HepG2 (cell line): ENCODE results near the gene SLC19A1. TPM values are rescaled to one million over a fixed set of nuclear protein-coding genes. Genes with fewer than 3 reads are reported as not detected.

Source experiments
- ATAC-seq: fragments of 200-7000 bp; cut with Tn5 transposase; 3 replicates; pipeline ENCODE4 v1.9.1; 2020; ENCODE audit warnings: mild to moderate bottlenecking, moderate library complexity
- BruUV-seq: library from RNA; stranded (reverse); fragments of 400-500 nt; replicated peaks from 2 replicates; lab custom pipeline; 2021; lab: Mats Ljungman, UMichigan
- CTCF ChIA-PET: fragments of 300-600 bp; formaldehyde crosslinking; extraction: SDS; loops from one replicate; lab custom pipeline; 2021; ENCODE audit warnings: low total read pairs, inconsistent platforms, low intra/inter-chr PET ratio; lab: Yijun Ruan, JAX
- POLR2A ChIA-PET: fragments of 350-600 bp; sonication (Branson Sonifier 250); formaldehyde crosslinking; loops from one replicate; lab custom pipeline; 2020; ENCODE audit warnings: antibody characterized with exemption, inconsistent platforms; lab: Yijun Ruan, JAX
- DNase-seq: peaks from one replicate; pipeline ENCODE4 v3.0.0-alpha.2; 2015; ENCODE audit warnings: low spot score
- FAIRE-seq: peaks from 3 replicates; lab custom pipeline; 2011; peaks lifted over from hg19 to GRCh38; lab: Jason Lieb, UNC
- H2AFZ ChIP-seq: one replicate; pipeline ENCODE4 v1.6.1; 2011; ENCODE audit warnings: low read length, inconsistent platforms
- H3K27ac ChIP-seq: fragments of 300-600 bp; 3 replicates; pipeline ENCODE4 v1.8.0; 2011; ENCODE audit warnings: mixed run types, mild to moderate bottlenecking, mixed read lengths, low read length, inconsistent platforms; ENCODE audit not compliant: insufficient read depth; ENCODE audit errors: extremely low read length
- H3K27me3 ChIP-seq, 2 experiments: fragments of 200-600 bp in 1 of 2; 2 replicates in 1 of 2; 3 replicates in 1 of 2; pipeline versions ENCODE4 v1.6.0 to v1.8.0; 2011; ENCODE audit warnings: low read length in 2 of 2, mild to moderate bottlenecking in 2 of 2, moderate library complexity in 2 of 2, inconsistent platforms in 1 of 2; ENCODE audit not compliant: insufficient read depth in 2 of 2, control insufficient read depth in 1 of 2
- H3K36me3 ChIP-seq, 2 experiments: fragments of 200-600 bp in 1 of 2; replicated peaks in 1 of 2; 2 replicates in 1 of 2; 3 replicates in 1 of 2; pipeline versions ENCODE4 v1.5.1 to v1.8.0; 2011; ENCODE audit warnings: low read length in 2 of 2, inconsistent platforms in 1 of 2; ENCODE audit not compliant: insufficient read depth in 2 of 2, control insufficient read depth in 1 of 2
- H3K4me1 ChIP-seq: 2 replicates; pipeline ENCODE4 v1.5.1; 2012; ENCODE audit warnings: low read length, inconsistent platforms; ENCODE audit not compliant: insufficient read depth
- H3K4me2 ChIP-seq: 2 replicates; pipeline ENCODE4 v1.6.0; 2011; ENCODE audit warnings: low read depth, low read length, inconsistent platforms
- H3K4me3 ChIP-seq, 3 experiments: fragments of 200-600 bp in 1 of 3; sonication (generic), shearing (Covaris generic) in 1 of 3; replicated peaks in 1 of 3; 2 replicates each; pipeline ENCODE4 v1.5.1; 2011 to 2016; ENCODE audit warnings: low read length in 3 of 3, inconsistent platforms in 2 of 3, low read depth in 2 of 3, mild to moderate bottlenecking in 2 of 3, control low read depth in 1 of 3, mixed read lengths in 1 of 3; ENCODE audit not compliant: insufficient read depth in 1 of 3
- H3K79me2 ChIP-seq: one replicate; pipeline ENCODE4 v1.6.1; 2011; ENCODE audit warnings: low read length, inconsistent platforms; ENCODE audit not compliant: insufficient read depth
- H3K9ac ChIP-seq: 2 replicates; pipeline ENCODE4 v1.6.0; 2011; ENCODE audit warnings: mild to moderate bottlenecking, low read depth, low read length, inconsistent platforms; ENCODE audit not compliant: insufficient read depth
- H3K9me3 ChIP-seq: 2 replicates; pipeline ENCODE4 v1.5.1; 2012; ENCODE audit warnings: mild to moderate bottlenecking, low read length
- H4K20me1 ChIP-seq: 2 replicates; pipeline ENCODE4 v1.6.0; 2011; ENCODE audit warnings: inconsistent platforms, mild to moderate bottlenecking, low read length, moderate library complexity; ENCODE audit not compliant: insufficient read depth
- CENPBD1 ChIP-seq: sonication (generic); formaldehyde crosslinking; IDR thresholded peaks from 2 replicates; pipeline ENCODE4 v1.8.0; 2022; ENCODE audit warnings: missing genetic modification reagents, low read depth, mild to moderate bottlenecking, borderline replicate concordance
- GABPB1 ChIP-seq: IDR thresholded peaks from 2 replicates; pipeline ENCODE4 v1.6.1; 2016; ENCODE audit warnings: mild to moderate bottlenecking, missing genetic modification reagents, moderate library complexity, missing compliant biosample characterization
- JUN ChIP-seq: sonication (generic); formaldehyde crosslinking; IDR thresholded peaks from 2 replicates; pipeline ENCODE4 v1.4.0; 2020; ENCODE audit warnings: mild to moderate bottlenecking, missing genetic modification reagents
- KMT2A ChIP-seq: sonication (generic); formaldehyde crosslinking; IDR thresholded peaks from 2 replicates; pipeline ENCODE4 v1.4.0; 2020; ENCODE audit warnings: missing genetic modification reagents
- MEIS2 ChIP-seq: sonication (generic); formaldehyde crosslinking; IDR thresholded peaks from 2 replicates; pipeline ENCODE4 v1.9.0; 2021; ENCODE audit warnings: mild to moderate bottlenecking, missing genetic modification reagents
- MTERF4 ChIP-seq: sonication (generic); formaldehyde crosslinking; IDR thresholded peaks from 2 replicates; pipeline ENCODE4 v1.8.0; 2023; ENCODE audit warnings: mild to moderate bottlenecking, missing genetic modification reagents
- RFX5 ChIP-seq: IDR thresholded peaks from 2 replicates; pipeline ENCODE4 v1.6.1; 2011; ENCODE audit warnings: low read depth, low read length, improper control_type of control experiment
- TIGD3 ChIP-seq: sonication (generic); formaldehyde crosslinking; IDR thresholded peaks from 2 replicates; pipeline ENCODE4 v1.5.1; 2020; ENCODE audit warnings: mild to moderate bottlenecking, missing genetic modification reagents, borderline replicate concordance
- ZBTB2 ChIP-seq: sonication (generic); formaldehyde crosslinking; IDR thresholded peaks from 2 replicates; pipeline ENCODE4 v1.8.0; 2022; ENCODE audit warnings: low read depth, missing genetic modification reagents
- ZEB1 ChIP-seq: IDR thresholded peaks from 2 replicates; pipeline ENCODE4 v1.6.1; 2012; ENCODE audit warnings: mild to moderate bottlenecking, low read depth, inconsistent platforms; ENCODE audit not compliant: insufficient replicate concordance
- ZNF567 ChIP-seq: sonication (generic); formaldehyde crosslinking; IDR thresholded peaks from 2 replicates; pipeline ENCODE4 v1.8.1; 2023; ENCODE audit warnings: mild to moderate bottlenecking, missing genetic modification reagents, borderline replicate concordance
- WGBS: methylation state at CpG from one replicate; pipeline ENCODE4 v1.1.6; 2017; ENCODE audit warnings: low lambda C conversion rate; 5-methylcytosine and 5-hydroxymethylcytosine counted together
- in situ Hi-C: cut with HindIII; loops from 2 replicates; pipeline ENCODE4 v1.10.0; 2017; ENCODE audit warnings: low pct_unique_long_range_greater_than_20kb; ENCODE audit not compliant: extremely low pct_ligation_motif_present
- intact Hi-C: fragments of 100-400 bp; cut with micrococcal nuclease; formaldehyde crosslinking; loops from one replicate; pipeline ENCODE4 v1.10.0; 2022; ENCODE audit not compliant: unreplicated experiment
- polyA plus RNA-seq, 8 experiments: library from polyadenylated mRNA; depleted of rRNA in 3 of 8; stranded (reverse) in 7 of 8; unstranded in 1 of 8; fragments of >200 nt; fragmentation: Illumina TruSeq in 4 of 8; extraction: Trizol in 4 of 8; gene quantifications; 2 replicates each; pipeline versions ENCODE4 v1.2.1 to v1.2.3, GENCODE V29; 2011 to 2016; ENCODE audit warnings: low read depth in 4 of 8, missing spikeins in 1 of 8, mixed read lengths in 1 of 8; ENCODE audit not compliant: insufficient read depth in 1 of 8
- total RNA-seq, 5 experiments: library from RNA; depleted of rRNA; stranded (reverse); fragments of >200 nt; fragmentation: Illumina TruSeq; extraction: Trizol; gene quantifications; 2 replicates each; pipeline ENCODE4 v1.2.3, GENCODE V29; 2016; ENCODE audit warnings: low read depth in 1 of 5

Gene SLC19A1
- total and polyA plus RNA-seq, 2 of the 13 experiments (the other 11 are each of a cell fraction or from before 2014, with no cell fraction given) = 21.8 to 23.0 TPM

GRCh38 chr21:45588086-45588825 lies 46.0 kb upstream of the SLC19A1 start:
- in situ Hi-C loops = no loop called here
- WGBS = 16% methylated on average over 10 of the region's 10 CpGs
- intact Hi-C loops = no loop called here
- TF ChIP-seq MEIS2 (CRISPR knock-in tag) (no peak), TIGD3 (CRISPR knock-in tag) (no peak), RFX5 (no peak), JUN (CRISPR knock-in tag) (no peak)
- CTCF ChIA-PET = no interaction called here
- Histone ChIP-seq H3K9ac (no peak overlapping the region), H3K36me3 (no peaks in the 10 kb centered on the region), H3K4me3 (no peak overlapping the region), H2AFZ (no peak overlapping the region), H3K4me2 (no peak overlapping the region), H3K4me1 (no peaks in the 10 kb centered on the region), H3K27me3 (peaks cover 0 to 2% of the 10 kb centered on the region in 2 experiments; a peak in 1 of 5 replicates), H3K27ac (no peak overlapping the region), H4K20me1 (no peaks in the 10 kb centered on the region), H3K79me2 (no peaks in the 10 kb centered on the region), H3K9me3 (peaks cover 11% of the 10 kb centered on the region)
- DNase-seq (no peak), ATAC-seq (no peak), FAIRE-seq (no peak)
- BruUV-seq = no TSS peak
- POLR2A ChIA-PET = no interaction called here

- CTCF ChIA-PET = no interaction called here
- DNase-seq = no peak
- POLR2A ChIA-PET = no interaction called here
- TF ChIP-seq GABPB1 (CRISPR knock-in tag) (no peak), ZEB1 (no peak), KMT2A (CRISPR knock-in tag) (no peak), ZBTB2 (CRISPR knock-in tag) (no peak), CENPBD1 (CRISPR knock-in tag) (no peak), MTERF4 (CRISPR knock-in tag) (no peak), ZNF567 (CRISPR knock-in tag) (no peak)
These were observed 44.1 kb upstream of the SLC19A1 start for GRCh38 chr21:45586289-45586858.

More at GRCh38 chr21:45586289-45586858, 44.1 kb upstream of the SLC19A1 start:
- H3K36me3 ChIP-seq = no peaks in the 10 kb centered on the region
- WGBS = 23% methylated on average over 5 of the region's 5 CpGs
- ATAC-seq (no peak), FAIRE-seq (no peak)
- no peaks in the 10 kb centered on the region for H3K79me2 ChIP-seq
- peaks cover 0 to 2% of the 10 kb centered on the region in 2 experiments; a peak in 1 of 5 replicates for H3K27me3 ChIP-seq
- in situ Hi-C loops = no loop called here
- intact Hi-C loops = no loop called here
- H4K20me1 ChIP-seq = no peaks in the 10 kb centered on the region
- no peak overlapping the region for H3K4me2 ChIP-seq
- no peak overlapping the region for H2AFZ ChIP-seq
- H3K4me3 ChIP-seq = no peak overlapping the region
- no peak overlapping the region for H3K27ac ChIP-seq
- no TSS peak for BruUV-seq
- no peaks in the 10 kb centered on the region for H3K4me1 ChIP-seq
- H3K9ac ChIP-seq = no peak overlapping the region
- peaks cover 15% of the 10 kb centered on the region for H3K9me3 ChIP-seq
